H4 (cell line): ENCODE results near the gene PANX2. TPM values are rescaled to one million over a fixed set of nuclear protein-coding genes. Genes with fewer than 3 reads are reported as not detected.
"Not testable (repeated sequence)": the region's sequence is repeated elsewhere in the genome, so short reads cannot be mapped to it uniquely, and the experiment has no call there.

Experiments
- DNase-seq: peaks from one replicate; pipeline ENCODE4 v3.0.0-alpha.2; 2015; ENCODE audit warnings: low spot score
- total RNA-seq: library from RNA; depleted of rRNA; stranded (reverse); fragments of >200 nt; shearing (Covaris generic); gene quantifications from 2 replicates; pipeline ENCODE4 v1.2.3, GENCODE V29; 2014

The PANX2 gene
- total RNA-seq, 1 experiment from 2014 or later, result 4.4 TPM

DNA sequence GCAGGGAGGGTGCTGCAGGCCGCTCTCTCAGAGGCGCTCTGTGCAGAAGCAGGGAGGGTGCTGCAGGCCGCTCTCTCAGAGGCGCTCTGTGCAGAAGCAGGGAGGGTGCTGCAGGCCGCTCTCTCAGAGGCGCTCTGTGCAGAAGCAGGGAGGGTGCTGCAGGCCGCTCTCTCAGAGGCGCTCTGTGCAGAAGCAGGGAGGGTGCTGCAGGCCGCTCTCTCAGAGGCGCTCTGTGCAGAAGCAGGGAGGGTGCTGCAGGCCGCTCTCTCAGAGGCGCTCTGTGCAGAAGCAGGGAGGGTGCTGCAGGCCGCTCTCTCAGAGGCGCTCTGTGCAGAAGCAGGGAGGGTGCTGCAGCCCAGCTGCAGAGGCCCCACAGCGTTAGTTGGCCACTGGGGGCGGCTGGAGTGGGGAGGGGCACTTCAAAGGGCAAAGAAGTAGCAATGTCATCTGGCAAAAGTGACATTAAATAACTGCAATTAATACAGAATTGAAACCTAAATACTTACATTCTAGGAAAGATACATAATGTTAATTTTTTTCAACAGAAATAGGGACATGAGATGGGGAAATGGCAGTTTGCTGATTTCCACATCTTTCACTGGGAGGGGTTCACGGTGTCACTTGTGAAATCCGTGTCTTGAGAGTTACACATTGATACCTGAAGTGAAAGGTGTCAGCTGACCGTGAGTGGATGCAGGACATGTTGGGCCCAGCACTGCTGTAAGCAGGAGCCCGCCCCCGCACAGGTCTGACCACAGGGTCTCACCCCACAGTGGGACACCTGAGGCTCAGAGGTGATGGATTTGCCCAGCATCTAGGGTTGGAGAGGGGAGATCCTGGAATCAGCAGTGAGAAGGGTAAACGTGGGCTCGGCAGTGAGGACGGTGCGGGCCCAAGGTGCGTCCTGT, 23.0 kb upstream of the PANX2 start:
- DNase-seq, result not testable (repeated sequence)

DNA sequence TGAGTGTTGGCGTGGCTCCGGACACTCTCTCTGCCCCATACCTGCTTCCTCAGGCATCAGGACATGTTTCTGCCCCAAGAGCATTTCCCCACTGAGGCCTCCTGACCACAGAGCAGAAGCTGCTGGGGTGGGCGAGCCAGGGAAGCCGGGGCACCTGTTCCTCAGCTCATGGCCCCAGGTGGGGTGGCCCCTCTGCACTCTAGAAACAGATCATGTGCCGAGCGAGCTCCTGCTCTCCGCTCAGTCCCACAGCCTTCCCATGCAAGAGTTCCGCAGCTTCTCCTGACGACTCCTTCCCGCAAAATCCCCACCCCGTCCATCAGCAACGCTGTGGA, 22.4 kb upstream of the PANX2 start:
- no peak for DNase-seq

DNA sequence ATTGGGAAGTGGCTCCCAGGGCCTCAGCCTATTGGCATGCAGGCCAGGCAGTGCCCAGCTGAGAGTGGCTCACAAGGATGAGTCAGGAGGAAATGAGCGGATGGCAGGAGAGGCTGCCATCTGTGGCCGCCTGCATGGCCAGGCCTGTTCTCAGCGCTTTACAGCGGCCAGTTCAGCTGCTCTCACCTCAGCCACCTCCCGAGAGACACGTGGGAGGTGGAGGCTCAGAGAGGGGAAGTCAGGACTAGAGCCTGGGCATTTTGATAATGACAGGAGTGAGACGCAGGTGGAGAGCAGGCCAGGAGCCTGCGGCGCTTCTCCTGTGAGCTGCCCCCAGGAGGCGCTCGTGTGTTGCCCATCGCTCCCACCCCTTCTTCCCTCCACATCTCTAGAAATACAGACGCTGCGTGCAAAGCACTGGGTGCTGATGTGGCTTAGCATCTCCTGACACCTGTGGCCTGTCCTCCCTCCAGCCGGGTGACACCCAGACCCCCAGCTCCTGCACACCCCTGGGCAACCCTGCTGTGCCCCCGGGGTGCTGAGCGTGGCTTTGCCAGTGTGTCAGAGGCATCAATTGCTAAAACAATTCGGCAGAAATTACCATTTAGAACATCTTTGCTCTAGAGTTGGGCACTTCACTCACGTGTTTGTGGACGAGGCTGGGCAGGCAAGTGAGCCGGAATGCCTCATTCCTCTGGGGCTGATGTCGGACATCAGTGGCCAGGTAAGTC, 21.4 kb upstream of the PANX2 start:
- DNase-seq, result peak; percentile 42

DNA sequence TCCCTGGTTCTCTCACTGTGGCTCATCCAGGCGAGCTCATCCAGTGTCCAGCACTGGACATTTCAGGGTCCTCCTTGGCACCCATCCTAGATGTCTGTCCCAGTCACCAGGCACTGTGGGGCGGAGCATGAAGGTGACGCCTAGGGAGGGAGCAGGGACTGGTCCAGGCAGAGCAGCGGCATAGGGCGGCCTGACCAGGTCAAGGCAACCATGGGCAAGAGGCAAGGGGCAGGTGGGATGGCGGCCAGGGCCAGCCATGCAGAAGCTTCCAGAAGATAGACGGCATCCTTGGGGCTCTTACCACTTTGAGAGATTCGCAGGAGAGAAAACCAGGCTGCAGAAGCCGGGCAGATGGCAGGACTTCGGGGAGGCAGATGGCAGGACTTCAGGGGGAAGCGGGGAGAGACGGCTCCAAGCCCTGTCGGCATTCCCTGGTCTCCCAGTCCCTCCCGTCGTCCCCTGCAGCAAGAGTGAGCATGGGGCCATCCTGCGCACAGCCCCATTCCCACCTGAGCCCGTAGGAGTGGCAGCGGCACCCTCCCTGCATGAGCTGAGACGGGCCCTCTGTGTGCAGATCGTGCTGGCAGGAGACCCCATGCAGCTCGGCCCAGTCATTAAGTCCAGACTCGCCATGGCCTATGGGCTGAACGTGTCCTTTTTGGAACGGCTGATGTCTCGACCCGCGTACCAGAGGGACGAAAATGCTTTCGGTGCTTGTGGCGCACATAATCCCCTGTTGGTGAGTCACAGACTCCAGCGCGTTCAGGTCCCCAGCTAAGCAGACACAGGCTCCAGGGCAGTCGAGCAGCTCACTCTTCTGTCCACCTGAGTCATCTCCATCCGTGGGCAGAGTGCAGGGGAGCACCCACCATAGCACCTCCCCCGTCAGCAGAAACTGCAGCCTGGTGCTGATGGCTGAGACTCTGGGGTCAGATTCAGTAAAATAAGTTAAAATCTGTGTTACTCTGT, 20.1 kb upstream of the PANX2 start:
- DNase-seq, result no peak

DNA sequence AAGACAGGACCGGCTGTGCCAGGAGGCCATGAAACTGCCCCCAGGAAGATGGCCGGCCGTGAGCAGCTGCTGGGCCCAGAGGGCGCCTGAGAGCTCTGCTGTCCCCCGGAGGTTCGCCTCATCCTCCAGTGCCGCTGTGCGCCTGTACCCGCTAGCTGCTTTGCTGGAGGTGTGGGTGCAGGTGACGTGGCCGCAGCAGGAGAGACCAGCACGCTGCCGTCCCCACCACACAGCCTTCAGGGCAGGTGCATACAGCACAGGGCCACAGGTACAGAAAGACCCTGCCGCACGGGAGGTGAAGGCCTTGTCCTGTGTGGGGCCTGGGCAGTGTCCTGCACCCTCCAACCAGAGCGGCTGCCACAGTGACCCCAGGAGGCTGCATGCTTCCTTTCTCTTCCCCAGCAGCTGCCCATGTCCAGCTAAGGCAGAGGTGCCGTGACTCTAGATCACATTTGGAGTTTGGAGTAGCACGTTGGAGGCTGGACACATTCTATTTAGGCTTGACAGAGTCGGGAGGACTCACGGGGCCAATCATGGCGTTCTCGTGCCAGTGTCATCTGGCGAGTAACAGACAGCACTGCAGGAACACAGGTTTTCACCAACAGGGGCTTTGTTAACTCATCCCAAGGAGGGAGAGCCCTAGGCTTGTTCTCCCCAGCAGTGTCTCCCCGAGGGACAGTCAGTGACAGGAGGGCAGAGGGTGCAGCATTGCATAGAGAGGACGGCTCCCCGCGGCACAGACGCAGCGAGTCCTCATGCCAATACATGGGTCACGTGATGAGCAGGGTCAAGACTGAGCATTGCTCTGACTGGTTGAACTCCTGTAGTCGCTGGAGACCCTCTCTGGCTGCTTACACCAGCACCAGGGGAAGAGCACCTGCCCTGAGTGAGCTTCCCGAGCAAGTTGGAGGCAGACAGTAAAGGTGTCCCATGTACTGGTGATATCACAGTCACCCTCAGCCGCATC, 18.7 kb upstream of the PANX2 start:
- DNase-seq, result no peak

DNA sequence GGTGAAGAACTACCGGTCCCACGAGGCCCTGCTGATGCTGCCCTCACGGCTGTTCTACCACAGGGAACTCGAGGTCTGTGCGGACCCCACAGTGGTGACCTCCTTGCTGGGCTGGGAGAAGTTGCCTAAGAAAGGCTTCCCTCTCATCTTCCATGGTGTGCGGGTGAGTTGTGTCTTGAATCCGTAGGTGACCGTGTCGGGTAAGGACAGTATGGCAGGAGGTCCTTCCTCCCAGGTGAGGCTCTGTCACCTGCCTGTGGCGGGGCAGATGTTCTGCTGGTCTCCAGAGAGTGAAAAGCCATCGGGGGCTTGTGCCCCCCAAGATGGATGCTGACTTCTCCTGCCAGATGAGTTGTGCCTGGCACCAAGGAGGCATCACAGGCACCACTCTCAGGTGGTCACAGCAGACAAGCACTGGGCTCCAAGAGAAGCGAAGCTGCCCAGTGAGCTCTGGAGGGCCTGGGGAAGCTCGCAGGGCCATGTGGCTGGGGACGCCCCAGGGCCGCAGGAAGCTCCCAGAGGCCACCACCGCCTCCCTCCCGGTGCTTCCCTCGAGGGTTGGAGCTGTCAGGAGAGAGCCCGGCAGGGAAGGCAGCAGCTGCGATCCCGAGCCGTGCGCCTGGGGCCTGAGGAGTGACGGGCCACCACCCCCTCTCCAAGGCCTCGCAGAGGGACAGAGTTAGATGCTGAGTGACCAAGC, 17.3 kb upstream of the PANX2 start:
- DNase-seq, result no peak

DNA sequence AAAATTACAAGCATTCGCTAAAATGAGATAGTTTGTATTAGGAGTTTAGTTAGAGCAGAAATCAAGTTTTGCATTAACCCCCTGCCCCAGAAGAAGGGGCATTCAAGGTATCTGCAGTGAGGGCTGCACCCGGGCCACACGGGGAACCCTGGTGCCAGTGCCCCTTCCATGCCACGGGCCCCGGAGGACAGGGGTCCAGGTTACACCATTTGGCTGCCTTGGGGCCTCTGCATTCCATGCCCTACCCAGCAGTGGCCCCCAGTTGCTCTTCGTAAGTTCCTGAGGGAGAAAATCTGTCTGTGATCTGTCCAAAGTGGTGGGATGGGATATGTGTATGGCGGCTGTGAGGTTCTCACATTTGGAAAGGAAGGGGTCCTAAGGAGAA, 16.8 kb upstream of the PANX2 start:
- no peak for DNase-seq

DNA sequence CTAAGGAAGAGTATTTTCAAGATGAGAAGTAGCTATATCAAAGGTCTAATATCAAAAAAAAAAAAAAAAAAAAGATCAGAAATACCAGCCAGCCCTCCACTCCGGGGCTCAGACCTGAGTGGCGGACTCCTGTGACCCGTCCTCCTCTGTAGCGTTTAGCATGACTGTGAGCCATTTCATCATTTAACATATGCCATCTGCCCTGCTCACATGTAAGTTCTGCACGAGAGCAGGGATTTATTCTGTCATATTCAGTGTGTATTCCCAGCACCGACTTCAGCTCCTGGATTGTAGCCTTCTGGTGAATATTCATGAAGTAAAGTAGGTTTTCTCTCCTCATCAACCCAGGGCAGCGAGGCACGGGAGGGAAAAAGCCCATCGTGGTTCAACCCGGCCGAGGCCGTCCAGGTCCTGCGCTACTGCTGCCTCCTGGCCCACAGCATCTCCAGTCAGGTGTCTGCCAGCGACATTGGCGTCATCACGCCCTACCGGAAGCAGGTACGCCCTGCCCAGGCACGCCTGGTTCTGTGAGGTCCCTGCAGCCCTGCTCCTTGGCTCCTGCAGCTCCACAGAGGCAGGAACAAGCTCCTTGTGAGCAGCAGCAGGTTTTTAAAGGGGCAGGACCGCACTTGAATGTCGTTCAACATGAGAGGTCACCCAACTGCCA, 12.7 kb upstream of the PANX2 start:
- no peak for DNase-seq

DNA sequence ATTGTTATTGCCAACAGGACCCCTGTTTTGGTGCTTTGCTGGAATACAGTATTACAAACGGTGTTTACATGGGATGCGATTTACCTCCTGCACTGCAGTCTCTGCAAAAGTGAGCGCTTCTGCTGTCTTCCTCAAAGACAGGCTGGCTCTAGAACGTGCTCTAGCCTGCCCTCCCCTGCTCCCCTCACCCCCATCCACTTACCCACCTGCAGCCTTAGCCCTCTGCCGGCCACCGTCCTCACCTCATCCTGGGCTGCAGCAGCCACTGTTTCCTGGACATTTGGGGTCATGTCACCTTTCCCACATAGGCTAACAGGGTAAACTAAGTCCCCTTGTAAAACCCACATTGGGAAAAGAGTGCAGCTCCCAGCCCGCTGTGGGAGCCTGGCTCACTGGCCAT, 9.6 kb upstream of the PANX2 start:
- DNase-seq, result no peak

DNA sequence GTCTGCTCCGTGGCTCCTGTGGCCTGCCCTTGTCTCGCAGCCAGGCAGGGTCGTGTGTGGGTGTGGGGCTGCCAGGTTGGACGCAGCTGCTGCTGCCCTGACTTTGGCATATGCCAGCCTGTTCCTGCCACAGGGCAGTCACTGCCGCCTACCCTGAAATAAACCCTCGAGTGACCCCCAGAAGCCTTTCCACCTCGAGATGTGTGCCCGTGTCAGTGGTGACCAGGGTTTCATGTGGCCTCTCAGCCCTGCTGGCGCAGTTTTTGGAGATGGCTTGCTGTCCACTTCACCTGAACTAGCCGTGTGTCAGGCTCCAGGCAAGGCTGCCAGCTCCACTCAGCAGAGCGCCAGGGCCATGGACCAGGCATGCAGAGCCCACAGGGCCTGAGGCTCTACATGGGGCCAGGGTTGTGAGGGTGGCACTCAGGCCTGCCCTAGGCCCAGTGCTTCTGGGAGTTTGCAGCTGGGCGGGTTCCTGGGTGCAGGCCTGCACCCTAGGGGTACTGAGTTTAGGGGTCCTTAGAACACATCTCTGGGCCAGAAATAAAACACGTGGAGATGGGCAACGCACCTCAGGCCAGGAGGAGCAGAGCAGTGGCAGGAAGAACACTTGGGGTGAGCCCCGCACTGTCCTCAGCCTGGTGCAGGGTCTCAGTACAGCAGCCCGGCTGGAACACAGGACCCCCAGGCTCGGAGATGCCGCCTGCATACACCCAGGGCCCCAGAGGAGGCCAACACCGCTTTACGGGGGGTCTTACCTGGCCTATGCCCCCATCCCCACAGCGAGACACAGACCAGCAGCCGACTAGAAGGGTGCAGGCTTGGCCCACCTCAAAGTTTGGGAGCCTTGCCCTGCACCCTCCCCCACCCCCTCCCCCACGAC, 8.8 kb upstream of the PANX2 start:
- no peak for DNase-seq

DNA sequence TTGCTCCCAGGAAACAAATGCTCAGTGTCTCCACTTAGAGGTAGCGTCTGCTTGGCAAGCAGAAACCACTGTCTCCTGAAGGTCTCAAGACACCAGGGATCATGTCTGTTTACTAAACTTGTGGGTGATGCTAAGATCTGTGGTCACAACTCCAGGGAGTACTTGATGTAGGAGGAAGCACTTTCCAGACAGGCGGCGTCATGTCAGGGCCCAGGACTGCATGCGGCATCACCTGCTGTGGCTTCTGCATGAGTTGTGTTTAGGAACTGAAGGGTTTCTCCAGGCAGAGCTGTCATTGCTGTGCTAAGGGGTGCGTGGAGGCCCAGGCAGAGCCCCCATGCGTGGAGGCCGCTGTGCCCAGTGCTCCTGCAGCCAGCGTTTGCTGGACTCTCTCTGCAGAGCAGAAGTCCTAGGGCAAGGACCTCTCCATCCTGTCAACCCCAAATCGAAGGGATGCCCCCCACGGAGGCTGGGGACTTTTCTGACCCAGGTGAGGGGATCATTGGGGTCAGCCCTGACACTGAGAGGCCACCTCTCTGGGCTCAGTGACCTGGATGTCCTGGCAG, 8.1 kb upstream of the PANX2 start:
- DNase-seq, result no peak

DNA sequence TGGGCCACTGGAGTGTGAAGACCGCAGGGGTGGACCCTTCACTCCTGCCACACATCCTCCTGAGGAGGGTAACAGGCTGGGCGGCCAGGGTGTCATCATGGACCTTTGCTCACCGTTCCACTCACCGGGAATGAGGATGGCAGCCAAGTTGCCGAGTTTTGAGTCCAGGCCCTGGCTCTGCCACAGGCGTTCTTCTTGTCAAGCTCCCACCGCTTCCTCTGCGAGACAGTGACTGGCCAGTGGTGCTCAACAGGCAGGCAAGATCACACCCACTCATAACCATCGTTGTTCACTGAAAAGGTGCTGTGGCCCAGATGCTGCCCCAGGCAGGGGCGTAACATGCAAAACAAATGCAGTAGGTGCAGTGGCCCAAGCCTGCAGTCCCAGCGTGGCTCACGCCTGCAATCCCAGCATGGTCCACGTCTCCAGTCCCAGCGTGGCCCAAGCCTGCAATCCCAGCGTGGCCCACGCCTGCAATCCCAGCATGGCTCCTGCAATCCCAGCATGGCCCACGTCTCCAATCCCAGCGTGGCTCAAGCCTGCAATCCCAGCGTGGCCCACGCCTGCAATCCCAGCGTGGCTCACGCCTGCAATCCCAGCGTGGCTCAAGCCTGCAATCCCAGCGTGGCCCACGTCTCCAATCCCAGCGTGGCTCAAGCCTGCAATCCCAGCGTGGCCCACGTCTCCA, 5.0 kb upstream of the PANX2 start:
- DNase-seq, result no peak

DNA sequence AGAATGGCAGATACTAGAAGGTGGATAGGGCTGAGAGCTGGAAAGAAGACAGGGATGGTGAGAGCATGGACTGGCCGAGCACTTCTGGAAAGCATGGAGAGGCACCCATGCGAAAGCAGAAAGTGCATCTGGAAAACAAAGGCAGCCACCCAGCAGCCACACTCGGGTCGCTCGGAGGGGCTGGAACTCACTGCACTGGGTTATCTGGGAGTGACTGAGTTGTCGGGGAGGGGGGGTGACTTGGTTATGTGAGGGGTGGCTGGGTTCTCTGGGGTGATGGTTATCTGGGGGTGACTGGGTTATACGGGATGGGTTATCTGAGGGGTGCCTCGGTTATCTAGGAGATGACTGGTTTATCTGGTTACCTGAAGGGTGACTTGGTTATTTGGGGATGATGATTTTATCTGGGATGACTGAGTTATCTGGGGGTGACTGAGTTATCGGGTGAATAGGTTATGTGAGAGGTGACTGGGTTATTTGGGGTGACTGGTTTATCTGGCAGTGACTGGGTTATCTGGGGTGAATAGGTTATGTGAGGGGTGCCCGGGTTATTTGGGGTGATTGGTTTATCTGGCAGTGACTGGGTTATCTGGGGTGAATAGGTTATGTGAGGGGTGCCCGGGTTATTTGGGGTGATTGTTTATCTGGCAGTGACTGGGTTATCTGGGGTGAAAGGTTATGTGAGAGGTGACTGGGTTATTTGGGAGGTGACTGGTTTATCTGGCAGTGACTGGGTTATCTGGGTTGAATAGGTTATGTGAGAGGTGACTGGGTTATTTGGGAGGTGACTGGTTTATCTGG, 2.6 kb upstream of the PANX2 start:
- DNase-seq, result no peak

DNA sequence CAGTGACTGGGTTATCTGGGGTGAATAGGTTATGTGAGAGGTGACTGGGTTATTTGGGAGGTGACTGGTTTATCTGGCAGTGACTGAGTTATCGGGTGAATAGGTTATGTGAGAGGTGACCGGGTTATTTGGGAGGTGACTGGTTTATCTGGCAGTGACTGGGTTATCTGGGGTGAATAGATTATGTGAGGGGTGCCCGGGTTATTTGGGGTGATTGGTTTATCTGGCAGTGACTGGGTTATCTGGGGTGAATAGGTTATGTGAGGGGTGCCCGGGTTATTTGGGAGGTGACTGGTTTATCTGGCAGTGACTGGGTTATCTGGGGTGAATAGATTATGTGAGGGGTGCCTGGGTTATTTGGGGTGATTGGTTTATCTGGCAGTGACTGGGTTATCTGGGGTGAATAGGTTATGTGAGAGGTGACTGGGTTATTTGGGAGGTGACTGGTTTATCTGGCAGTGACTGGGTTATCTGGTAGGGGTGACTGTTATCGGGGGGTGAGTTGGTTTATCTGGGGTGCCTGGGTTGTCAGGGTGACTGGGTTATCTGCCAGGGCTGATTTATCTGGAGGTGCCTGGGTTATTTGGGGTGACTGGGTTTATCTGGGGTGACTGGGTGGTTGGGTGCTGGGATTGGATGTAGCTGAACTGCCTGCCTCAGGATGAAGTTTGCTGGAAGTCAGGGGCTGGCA, 1.9 kb upstream of the PANX2 start:
- DNase-seq, result not testable (repeated sequence)

DNA sequence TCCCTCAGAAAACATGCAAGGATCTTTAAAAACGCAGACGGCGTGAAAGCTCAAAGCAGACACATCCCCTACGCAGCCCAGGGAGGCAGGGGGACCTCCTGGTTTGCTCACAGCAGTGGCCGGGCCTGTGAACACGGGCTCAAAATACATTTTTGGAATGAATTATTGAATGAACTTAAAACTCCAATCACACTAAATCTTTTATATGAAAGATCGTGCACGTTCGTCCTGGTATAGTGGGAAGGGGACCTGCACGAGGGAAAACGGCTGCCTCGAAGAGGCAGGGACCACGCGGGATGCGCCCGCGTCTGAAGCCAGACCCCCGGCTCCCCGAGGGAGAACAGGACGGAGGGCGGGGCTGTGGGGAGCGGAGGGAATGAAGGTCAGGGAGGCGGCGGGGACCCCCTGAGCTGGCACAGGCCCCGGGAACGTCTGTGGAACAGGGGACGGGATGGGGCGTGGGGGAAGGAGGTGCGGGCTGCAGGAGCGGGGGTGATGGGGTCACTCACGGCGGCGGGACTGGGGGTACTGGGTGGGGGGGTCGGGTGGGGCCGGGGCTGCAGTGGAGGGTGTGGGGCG, 1.3 kb upstream of the PANX2 start:
- DNase-seq, result no peak

DNA sequence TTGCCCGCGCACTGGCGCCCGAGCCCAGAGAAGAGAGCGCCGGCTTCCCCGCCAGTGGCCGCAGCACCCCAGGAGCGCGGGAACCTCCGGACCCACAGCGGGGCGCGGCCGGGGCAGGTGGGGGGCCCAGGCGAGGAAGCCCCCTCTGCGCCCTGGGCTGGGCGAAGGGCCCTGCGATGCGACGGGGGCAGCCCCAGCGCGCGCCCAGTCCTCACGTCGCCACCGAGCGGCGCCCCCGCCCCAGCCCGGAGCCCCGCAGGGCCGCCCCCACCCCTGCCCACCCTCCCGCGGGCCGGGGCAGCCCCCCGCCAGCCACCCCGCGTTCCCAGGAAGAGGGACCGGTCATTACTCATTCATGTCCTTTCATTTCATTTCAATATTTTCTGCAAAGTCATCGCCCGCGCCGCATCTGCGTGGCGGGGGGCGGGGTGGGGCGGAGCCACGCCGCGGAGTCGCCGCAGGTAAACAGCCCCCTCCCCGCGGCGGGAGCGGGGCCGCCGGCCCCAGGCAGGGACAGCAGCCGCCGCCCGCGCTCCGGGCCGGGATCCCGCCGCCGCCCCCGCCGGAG, 673 bp upstream of the PANX2 start:
- DNase-seq, result peak; percentile 37
